Epithelial cell of esophagus (primary cell): ENCODE results near the gene ADAMTS10.

Experiments
- DNase-seq: peaks from one replicate; pipeline ENCODE4 v3.0.0; 2010; ENCODE audit warnings: low read depth
- H3K4me3 ChIP-seq: 2 replicates; pipeline ENCODE4 v1.5.1; 2011; ENCODE audit warnings: mild to moderate bottlenecking, low read length, control low read depth
- CTCF ChIP-seq: IDR thresholded peaks from 2 replicates; pipeline ENCODE4 v1.5.1; 2011; ENCODE audit warnings: low read depth, mild to moderate bottlenecking, low read length, control low read depth, inconsistent platforms; ENCODE audit not compliant: insufficient read depth; ENCODE audit errors: missing control alignments

ADAMTS10 gene

GRCh38 chr19:8614455-8614854, 3.9 kb upstream of the ADAMTS10 start:
- DNase-seq, result no peak
- TF ChIP-seq CTCF, result no peak
- no peak overlapping the region for H3K4me3 ChIP-seq

- H3K4me3 ChIP-seq, result no peak overlapping the region
- TF ChIP-seq CTCF, result no peak
- no peak for DNase-seq
Observed at GRCh38 chr19:8612807-8613171, 2.3 kb upstream of the ADAMTS10 start.

- H3K4me3 ChIP-seq, result no peak overlapping the region
- TF ChIP-seq CTCF, result no peak
- no peak for DNase-seq
Observed at GRCh38 chr19:8611877-8612806, 1.6 kb upstream of the ADAMTS10 start.

GRCh38 chr19:8611391-8611876, 919 bp upstream of the ADAMTS10 start:
- TF ChIP-seq CTCF, result no peak
- no peak overlapping the region for H3K4me3 ChIP-seq
- no peak for DNase-seq

GRCh38 chr19:8610936-8611300, 403 bp upstream of the ADAMTS10 start:
- no peak for DNase-seq
- TF ChIP-seq CTCF, result no peak
- H3K4me3 ChIP-seq, result no peak overlapping the region

GRCh38 chr19:8609279-8610040, 1.1 kb downstream of the ADAMTS10 start:
- TF ChIP-seq CTCF, result no peak
- no peak overlapping the region for H3K4me3 ChIP-seq
- no peak for DNase-seq
